ENCODE data around the gene ADRA2A. TPM values are rescaled to one million over a fixed set of nuclear protein-coding genes. Genes with fewer than 3 reads are reported as not detected.

The ADRA2A gene
- 0.07 TPM for polyA plus RNA-seq (2013, experiment 1 of 2; ENCODE audit: insufficient read length)
- 0.06 TPM for polyA plus RNA-seq (2013, experiment 2 of 2; ENCODE audit: insufficient read length)

DNA sequence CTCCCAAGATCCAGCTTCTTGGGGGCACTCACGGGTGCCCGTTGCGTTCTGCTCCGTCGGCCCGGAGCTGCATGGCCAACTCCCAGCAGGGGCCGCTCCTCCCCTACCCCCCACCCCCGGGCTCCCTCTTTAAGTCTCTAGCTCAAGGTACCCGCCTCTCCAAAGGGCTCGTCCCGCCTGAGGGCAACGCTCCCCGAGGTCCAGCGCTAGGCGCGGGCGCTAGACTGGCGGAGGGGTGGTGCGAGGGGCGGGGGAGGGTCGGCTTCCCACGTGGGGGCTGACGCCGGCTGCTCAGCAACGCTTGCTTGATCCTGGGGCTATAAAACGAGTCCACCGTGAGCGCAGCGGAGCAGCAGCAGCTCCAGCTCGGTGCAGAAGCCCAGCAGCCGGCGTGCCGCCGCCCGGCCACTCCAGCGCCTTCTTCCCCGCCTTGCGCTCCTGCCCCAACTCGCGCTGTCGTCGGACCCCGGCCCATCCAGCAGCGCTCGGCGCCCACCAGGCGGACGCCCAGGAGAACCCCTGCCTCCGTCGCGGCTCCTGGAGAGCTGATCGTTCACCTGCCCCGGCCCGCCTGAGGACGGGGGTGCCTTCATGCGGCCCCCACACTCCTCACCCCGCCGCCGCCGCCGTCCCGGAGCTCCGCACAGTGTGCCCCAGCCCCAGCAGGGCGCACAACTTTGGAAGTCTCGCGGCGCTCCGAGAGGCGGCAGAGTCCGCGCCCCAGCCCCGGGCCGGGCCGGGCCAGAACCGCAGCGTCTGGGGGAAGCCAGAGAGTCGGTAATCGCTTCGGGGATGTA, at the start of gene ADRA2A:
TSS of gene ADRA2A (plus strand) at position 348 of the 797 bp plus-strand sequence. CDS start 968 bp downstream, outside the sequence.
- DNase-seq = peak; percentile 36

DNA sequence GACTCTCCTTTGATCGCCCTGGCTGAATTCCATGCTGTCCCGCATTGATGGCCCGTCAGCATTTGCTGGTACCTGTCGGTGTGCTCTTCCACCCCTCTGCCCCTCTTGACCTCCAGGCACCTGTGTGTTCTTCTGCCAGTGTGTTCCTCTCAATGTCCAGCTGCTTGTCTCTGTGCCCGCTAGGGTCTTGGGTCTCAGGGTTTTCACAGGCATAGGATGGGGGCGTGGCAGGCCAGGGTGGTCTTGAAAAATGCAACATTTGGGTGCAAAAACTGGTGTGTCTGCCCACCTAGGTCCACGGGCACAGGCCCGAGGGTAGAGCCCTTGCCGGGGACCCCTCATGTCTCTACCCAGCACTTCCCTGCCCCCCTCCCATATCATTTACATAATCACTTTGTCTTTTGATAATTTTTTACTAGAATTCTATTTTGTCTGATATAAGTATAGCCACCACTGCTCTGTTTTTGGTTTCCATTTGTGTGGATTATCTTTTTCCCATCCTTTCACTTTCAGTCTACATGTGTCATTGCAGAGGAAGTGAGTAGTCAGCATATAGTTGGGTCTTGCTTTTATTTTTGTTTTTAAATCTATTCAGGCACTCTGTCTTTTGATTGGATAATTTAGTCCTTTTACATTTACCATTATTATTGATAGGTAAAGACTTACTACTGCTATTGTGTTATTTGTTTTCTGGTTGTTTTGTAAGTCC, 46.6 kb upstream of the ADRA2A start:
- no peak for DNase-seq

DNA sequence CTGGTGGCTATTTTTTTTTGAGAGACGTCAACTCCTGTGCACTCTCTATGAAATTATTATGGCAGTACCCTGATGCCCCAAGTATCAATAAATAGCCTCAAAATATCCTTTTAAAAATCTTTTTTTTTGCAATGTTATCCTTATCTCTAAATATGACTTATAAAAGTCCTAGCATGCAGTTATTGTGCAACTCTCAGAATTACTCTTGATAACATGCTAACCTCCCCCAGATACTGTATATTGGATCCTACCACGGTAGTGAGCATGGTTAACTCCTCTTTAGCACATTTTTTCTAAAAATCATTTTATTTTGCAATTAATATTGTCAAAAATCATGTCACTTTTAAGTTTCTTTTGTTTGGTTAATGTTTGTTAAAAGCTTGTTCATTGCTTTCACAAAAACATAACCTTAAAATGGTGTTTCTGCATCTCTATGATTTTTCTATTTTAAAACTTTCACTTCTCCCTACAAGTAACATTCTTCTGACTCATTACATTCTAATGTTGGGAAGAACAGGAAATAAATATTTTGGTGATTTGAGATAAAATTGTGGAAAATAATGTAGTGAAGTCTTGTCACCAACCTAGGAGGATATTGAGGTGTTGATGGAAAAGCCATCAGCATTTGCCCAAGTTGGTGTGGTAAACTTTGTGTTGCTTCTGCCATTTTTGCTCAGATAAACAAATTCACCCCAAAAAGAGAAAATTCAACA, 42.1 kb upstream of the ADRA2A start:
- peak; percentile 64 for DNase-seq

DNA sequence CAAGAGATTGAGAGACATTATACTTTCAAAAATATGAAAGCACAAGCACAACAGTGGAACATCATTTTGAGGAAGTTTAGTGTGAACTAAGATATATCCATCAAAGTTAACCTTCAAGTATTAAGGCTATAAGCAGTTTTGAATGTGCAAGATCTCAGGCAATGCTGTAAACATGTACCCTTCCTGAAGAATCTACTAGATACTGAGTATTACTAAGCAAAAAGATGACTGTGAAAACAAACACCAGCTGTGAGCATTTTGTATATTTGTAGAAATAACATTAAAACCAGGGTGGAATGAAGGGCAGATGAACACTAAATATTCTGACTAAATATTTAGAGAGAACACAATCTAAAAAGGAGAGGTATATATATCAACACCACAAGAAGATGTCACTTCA, 41.3 kb upstream of the ADRA2A start:
- peak; percentile 52 for DNase-seq

DNA sequence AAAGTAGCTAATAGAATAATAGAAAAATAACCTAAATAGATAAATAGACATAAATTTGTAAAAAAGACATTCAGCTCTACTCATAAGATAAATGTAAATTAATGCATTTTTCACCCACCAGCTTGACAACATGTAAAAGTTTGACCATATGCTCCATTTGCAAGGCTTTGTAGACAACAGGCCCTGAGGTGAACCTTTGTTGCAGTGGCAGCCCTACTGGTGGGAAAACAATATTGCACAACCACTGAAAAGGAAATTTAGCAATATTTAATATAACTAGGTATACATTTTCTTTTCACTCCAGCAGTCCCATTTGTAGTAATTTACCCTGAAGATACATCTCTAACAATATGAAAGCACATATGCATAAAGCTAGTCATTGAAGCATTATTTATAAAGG, 39.0 kb upstream of the ADRA2A start:
- DNase-seq = no peak

DNA sequence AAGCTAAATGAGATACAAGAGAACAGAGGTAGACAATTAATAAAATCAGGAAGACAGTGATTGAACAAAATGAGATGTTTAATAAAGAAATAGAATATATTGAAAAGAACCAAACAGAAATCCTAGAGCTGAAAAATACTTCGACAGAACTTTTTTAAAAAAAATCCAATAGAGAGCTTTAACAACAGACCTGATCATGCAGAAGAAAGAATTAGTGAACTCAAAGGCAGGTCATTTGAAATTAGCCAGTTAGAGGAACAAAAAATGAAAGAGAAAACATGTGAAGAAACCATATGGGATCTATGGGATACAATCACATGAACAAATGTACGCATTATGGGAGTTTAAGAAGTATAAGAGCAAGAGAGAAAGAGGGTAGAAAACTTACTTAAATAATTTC, 37.3 kb upstream of the ADRA2A start:
- no peak for DNase-seq

DNA sequence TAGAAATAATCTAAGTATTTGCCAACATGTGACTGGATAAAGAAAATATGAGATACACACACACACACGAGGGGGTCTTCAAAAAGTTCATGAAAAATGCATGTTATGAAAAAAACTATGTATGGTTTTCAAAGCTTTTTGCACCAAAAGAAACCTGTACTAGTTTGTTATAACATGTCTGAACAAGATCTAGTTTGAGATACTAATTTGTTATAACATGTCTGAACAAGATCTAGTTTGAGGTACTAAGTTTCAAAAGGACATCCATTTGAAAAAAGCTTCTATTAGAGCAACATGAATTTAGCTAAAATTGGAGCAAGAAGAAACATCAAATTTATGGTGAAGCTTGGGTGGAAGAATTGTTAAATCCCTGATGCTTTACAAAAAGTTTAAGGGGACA, 19.8 kb upstream of the ADRA2A start:
- DNase-seq = no peak

DNA sequence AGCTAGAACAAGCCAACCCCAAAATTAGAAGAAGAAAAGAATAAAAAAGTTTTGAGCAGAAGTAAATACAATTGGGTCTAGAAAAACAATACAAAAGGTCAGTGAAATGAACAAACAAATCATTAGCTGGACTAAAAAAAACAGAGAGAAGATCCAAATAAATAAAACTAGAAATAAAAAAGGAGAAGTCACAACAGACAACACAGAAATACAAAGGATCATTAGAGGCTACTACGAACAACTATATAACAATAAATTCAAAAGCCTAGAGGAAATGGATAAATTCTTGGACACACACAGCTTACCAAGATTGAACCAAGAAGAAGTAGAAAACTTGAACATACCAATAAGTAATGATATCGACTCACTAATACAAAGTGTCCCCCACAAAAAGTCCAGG, 13.4 kb upstream of the ADRA2A start:
- no peak for DNase-seq

DNA sequence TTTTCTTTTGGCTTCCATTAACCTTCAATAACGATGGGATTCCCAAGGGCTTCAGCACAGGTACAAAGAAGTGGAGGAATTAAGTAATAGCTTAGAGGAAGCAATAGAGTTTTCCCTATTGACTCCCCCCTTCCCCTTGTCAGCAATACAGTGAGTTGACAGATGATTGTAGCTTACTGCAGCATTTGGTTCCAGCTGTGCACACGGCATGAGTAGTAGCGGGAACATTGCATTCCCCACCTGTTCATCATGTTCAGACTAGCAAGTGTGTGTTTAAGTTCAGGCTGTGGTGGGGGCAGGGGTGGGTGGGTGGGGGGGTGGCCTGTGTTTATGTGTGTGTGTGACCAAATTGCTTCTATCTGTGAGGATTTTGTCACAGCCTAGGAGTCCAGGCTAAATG, 4.6 kb upstream of the ADRA2A start:
- no peak for DNase-seq

DNA sequence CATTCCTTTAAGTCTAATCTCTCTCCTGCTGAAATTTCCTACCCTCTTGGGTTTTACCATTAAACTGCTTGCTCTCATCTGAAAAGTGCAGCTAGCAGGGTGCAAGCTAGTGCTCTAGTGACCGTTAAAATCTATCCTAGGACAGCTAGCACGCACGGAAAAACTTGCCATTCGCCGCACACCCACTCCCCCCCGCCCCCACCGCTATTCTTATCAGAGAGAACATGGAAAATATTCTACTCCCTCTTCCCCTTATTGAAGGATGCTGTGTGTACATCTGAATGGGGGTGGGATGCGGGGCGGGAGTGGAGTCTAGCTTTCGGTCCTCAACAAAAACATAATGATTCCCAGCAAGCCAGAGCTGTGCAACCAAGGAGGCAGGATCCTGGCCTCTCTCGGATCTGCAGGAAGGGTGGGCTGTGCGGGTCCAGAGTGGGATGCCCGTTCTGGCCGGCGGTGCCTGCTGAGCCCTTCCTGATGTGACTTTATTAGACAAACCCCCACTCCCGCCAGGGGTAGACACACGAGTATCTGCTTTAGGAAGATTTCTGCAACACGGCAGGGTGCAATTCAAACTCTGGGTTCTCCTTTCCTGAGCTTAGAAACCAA, 1.1 kb upstream of the ADRA2A start:
- DNase-seq = no peak

DNA sequence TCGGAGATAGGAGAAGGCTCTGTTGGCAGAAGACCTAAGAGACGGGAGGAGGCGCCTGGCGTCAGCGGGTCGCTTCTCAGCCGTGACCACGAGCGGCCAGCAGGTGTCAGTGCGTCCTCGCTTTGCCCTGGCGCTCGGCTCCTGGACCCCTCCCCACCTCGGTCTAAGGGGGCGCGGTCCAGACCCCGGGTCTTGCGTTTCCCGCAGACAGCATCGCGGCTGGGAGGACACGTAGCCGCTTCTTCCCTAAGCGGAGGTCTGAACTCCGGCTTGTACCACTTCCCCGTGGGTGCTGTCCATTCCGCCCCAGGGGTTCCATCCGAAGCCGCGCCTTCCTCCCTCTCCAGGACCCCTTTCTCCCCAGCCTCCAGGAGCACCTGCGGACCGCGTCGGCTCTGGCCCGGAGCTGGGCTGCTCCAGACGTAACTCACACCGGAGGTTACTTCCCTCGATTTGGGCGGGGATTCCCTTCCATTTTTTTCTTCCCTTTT, 593 bp upstream of the ADRA2A start:
- DNase-seq = peak; percentile 35

DNA sequence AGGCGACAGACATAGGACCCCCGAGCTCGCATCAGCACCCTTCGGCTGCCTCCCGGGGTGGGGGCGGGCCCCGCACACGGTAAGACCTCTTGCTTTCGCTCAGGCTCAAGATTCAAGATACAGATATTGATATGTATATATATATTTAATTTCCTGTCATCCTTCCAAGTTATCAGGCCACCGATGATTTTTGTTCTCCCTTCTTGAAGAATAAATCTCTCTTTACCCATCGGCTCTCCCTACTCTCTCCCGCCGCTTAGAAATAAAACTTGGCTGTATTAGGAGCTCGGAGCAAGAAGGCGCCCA, 603 bp downstream of the ADRA2A start:
- no peak for DNase-seq

DNA sequence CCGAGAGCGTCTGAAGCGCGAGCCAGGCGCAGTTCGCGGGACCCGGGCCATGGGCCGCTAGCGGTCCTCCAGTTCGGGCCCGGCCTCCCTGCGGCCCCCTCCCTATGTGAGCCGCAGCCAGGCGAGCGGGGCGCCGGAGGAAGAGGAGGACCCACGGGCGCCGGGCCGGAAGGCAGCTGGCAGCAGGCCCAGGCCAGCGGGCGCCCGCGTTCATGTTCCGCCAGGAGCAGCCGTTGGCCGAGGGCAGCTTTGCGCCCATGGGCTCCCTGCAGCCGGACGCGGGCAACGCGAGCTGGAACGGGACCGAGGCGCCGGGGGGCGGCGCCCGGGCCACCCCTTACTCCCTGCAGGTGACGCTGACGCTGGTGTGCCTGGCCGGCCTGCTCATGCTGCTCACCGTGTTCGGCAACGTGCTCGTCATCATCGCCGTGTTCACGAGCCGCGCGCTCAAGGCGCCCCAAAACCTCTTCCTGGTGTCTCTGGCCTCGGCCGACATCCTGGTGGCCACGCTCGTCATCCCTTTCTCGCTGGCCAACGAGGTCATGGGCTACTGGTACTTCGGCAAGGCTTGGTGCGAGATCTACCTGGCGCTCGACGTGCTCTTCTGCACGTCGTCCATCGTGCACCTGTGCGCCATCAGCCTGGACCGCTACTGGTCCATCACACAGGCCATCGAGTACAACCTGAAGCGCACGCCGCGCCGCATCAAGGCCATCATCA, 1.1 kb downstream of the ADRA2A start:
- DNase-seq = no peak

DNA sequence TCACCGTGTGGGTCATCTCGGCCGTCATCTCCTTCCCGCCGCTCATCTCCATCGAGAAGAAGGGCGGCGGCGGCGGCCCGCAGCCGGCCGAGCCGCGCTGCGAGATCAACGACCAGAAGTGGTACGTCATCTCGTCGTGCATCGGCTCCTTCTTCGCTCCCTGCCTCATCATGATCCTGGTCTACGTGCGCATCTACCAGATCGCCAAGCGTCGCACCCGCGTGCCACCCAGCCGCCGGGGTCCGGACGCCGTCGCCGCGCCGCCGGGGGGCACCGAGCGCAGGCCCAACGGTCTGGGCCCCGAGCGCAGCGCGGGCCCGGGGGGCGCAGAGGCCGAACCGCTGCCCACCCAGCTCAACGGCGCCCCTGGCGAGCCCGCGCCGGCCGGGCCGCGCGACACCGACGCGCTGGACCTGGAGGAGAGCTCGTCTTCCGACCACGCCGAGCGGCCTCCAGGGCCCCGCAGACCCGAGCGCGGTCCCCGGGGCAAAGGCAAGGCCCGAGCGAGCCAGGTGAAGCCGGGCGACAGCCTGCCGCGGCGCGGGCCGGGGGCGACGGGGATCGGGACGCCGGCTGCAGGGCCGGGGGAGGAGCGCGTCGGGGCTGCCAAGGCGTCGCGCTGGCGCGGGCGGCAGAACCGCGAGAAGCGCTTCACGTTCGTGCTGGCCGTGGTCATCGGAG, 1.8 kb downstream of the ADRA2A start:
- no peak for DNase-seq

DNA sequence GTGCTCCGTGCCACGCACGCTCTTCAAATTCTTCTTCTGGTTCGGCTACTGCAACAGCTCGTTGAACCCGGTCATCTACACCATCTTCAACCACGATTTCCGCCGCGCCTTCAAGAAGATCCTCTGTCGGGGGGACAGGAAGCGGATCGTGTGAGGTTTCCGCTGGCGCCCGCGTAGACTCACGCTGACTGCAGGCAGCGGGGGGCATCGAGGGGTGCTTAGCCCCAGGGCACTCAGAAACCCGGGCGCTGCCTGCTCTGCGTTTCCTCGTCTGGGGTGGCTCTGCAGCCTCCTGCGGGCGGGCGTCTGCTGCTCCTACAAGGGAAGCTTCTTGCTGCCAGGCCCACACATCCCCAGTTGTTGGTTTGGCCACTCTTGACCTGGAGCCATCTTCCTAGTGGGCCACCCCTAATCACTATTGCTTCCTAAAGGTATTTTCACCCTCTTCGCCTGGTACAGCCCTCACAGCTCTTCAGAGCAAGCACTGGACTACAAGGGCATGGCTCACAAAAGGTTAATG, 2.5 kb downstream of the ADRA2A start:
- DNase-seq = no peak

DNA sequence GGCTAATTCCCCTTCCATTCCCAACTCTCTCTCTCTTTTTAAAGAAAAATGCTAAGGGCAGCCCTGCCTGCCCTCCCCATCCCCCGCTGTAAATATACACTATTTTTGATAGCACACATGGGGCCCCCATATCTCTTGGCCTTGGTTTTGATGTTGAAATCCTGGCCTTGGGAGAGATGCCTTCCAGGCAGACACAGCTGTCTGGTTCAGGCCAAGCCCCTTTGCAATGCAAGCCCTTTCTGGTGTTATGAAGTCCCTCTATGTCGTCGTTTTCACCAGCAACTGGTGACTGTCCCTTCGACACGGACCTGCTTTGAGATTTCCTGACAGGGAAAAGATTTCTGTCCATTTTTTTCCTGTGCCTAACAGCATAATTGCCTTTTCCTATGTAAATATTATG, 3.0 kb downstream of the ADRA2A start:
- no peak for DNase-seq

DNA sequence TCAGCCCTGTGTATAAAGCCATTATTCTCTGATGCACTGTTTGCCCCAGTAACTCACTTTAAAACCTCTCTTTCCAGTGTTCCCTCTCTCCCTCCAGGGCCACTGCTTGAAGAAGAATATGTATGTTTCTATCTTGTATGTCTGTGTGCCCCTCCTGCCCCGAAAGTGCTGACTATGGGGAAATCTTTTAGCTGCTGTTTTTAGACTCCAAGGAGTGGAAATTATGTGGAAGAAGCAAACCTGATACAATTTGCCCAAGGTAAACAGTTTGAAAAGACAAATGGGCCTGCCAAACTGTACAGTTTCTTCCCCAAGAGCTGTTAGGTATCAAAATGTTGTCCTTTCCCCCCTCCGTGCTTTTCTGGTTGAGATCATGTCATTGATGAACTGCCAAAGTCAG, 3.4 kb downstream of the ADRA2A start:
- DNase-seq = no peak

DNA sequence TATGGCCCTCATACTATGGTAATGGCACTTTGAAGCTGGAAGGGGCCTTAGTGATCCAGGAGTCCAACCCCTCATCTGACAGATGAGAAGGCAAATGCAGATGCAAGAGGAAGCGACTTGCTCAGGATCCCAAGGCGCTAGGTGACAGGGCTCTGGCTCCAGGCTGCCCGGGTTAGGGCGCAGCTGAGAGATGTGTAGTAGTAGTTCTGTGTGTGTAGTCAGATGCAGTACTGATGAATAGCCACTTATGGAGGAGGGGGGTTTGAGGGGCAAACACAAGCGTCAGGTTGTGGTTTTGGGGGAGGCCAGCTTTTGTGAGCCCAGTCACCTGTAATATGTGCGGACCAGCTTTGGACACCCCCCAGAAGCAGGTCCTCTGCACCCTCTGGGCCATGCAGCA, 4.8 kb downstream of the ADRA2A start:
- DNase-seq = no peak

DNA sequence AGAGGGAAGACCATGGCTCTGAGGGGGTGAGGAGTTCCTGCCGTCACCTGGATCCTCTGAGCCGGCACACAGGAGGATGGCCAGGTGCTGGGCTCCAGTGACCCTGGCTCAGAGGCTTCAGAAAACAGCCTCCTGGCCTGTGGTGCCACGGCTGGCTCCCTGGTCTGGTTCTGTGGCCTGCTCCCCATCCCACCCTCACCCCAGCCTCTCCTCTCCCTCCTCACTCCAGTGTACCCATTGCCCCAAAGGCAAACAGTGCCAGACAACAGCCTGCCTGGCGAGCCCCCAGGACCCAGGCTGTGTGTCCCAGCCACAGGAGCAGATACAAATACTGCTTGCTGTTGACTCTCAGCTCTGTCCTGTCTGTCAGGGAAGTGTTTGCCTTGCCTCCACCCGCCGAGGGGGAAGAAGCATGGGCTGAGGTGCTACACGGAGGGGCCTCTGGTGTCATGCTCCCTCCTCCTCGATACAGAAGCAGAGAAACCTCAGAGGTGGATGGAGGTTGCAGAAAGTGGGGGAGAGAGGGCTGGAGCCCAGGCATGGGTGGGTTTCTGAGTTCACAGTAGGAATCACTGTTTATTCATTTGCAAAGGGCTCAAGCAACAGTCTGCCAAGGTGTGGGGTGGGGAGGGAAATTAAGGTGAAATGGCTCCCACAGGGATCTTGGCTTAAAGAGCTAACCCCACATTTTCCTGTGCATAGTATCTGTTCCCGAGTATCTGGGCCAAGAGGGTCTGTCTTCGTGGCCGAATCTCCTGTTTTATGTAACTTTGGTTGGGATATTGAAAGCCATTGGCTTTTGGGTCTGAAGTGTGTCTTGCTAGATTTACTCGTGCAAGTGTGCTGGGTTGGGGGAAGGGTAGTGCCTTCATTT, 5.5 kb downstream of the ADRA2A start:
- DNase-seq = no peak
